DND-41 (cell line): ENCODE measurements around the gene BRMS1.

Experiments used
- EZH2 ChIP-seq: IDR thresholded peaks from 3 replicates; pipeline ENCODE4 v1.6.1; 2012; ENCODE audit warnings: borderline replicate concordance, low read depth, mild to moderate bottlenecking, moderate library complexity, low read length, inconsistent platforms; ENCODE audit not compliant: severe bottlenecking
- TF ChIP-seq, protein P1 (sequence below): IDR thresholded peaks from 2 replicates; pipeline ENCODE4 v1.5.1; 2012; ENCODE audit warnings: borderline replicate concordance, low read length, moderate library complexity, mild to moderate bottlenecking; ENCODE audit not compliant: poor library complexity, severe bottlenecking; ENCODE audit errors: extremely low read depth

GRCh38 chr11:66359662-66360087 is 14.8 kb upstream of the BRMS1 start:
- no peak for TF ChIP-seq EZH2
- TF ChIP-seq, protein P1, sequence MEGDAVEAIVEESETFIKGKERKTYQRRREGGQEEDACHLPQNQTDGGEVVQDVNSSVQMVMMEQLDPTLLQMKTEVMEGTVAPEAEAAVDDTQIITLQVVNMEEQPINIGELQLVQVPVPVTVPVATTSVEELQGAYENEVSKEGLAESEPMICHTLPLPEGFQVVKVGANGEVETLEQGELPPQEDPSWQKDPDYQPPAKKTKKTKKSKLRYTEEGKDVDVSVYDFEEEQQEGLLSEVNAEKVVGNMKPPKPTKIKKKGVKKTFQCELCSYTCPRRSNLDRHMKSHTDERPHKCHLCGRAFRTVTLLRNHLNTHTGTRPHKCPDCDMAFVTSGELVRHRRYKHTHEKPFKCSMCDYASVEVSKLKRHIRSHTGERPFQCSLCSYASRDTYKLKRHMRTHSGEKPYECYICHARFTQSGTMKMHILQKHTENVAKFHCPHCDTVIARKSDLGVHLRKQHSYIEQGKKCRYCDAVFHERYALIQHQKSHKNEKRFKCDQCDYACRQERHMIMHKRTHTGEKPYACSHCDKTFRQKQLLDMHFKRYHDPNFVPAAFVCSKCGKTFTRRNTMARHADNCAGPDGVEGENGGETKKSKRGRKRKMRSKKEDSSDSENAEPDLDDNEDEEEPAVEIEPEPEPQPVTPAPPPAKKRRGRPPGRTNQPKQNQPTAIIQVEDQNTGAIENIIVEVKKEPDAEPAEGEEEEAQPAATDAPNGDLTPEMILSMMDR: no peak
